ENCODE results near the gene SCNN1A.

The SCNN1A gene

GRCh38 chr12:6386038-6386437 lies 10.7 kb upstream of the SCNN1A start:
- Histone ChIP-seq H3K4me2 (ENCODE audit: low read length) (no peak overlapping the region), H3K4me1 (peaks cover 18% of the 10 kb centered on the region), H3K9me3 (ENCODE audit: control insufficient read depth, low read length) (no peaks in the 10 kb centered on the region), H3K79me2 (peaks cover 5% of the 10 kb centered on the region), H3K27me3 (ENCODE audit: control insufficient read depth, insufficient read depth, low read length) (no peaks in the 10 kb centered on the region), H3K9ac (no peak overlapping the region), H3K27ac (no peak overlapping the region), H2AFZ (no peak overlapping the region), H3K4me3 (ENCODE audit: low read depth, low read length) (no peak overlapping the region), H3K36me3 (ENCODE audit: control insufficient read depth, insufficient read depth, low read length) (no peaks in the 10 kb centered on the region)
- no peak for TF ChIP-seq CTCF (IDR thresholded peaks at IDR 0.05)

- TF ChIP-seq CTCF (IDR thresholded peaks at IDR 0.05) = no peak
- no peaks in the 10 kb centered on the region for H3K27me3 ChIP-seq (ENCODE audit: control insufficient read depth, insufficient read depth, low read length)
Measured at GRCh38 chr12:6384499-6385436, 9.4 kb upstream of the SCNN1A start.

GRCh38 chr12:6383572-6384498 lies 8.5 kb upstream of the SCNN1A start, which contains the start of gene LTBR:
LTBR (plus strand) TSS chr12:6384162; CDS start chr12:6384359, 197 bp downstream.
- peak within 1 kb of the TSS; percentile 93 for H3K27ac ChIP-seq
- peak within 1 kb of the TSS; percentile 91 for H3K4me2 ChIP-seq (ENCODE audit: low read length)
- H3K9me3 ChIP-seq (ENCODE audit: control insufficient read depth, low read length) = no peaks in the 10 kb centered on the region
- peaks cover 5% of the 10 kb centered on the region for H3K79me2 ChIP-seq
- peaks cover 18% of the 10 kb centered on the region for H3K4me1 ChIP-seq
- H2AFZ ChIP-seq = peak within 1 kb of the TSS; percentile 79
- H3K4me3 ChIP-seq (ENCODE audit: low read depth, low read length) = peak within 1 kb of the TSS; percentile 84
- H3K36me3 ChIP-seq (ENCODE audit: control insufficient read depth, insufficient read depth, low read length) = no peaks in the 10 kb centered on the region
- peak; percentile 34 for TF ChIP-seq CTCF (IDR thresholded peaks at IDR 0.05)
- peak within 1 kb of the TSS; percentile 84 for H3K9ac ChIP-seq
- no peaks in the 10 kb centered on the region for H3K27me3 ChIP-seq (ENCODE audit: control insufficient read depth, insufficient read depth, low read length)

More at GRCh38 chr12:6384499-6385436, 9.4 kb upstream of the SCNN1A start:
- Histone ChIP-seq H2AFZ (peak overlapping the region; percentile 79), H3K9me3 (ENCODE audit: control insufficient read depth, low read length) (no peaks in the 10 kb centered on the region), H3K4me1 (peaks cover 18% of the 10 kb centered on the region), H3K4me2 (ENCODE audit: low read length) (peak overlapping the region; percentile 91), H3K4me3 (ENCODE audit: low read depth, low read length) (peak overlapping the region; percentile 84), H3K27ac (peak overlapping the region; percentile 93), H3K9ac (peak overlapping the region; percentile 84), H3K79me2 (peaks cover 5% of the 10 kb centered on the region), H3K36me3 (ENCODE audit: control insufficient read depth, insufficient read depth, low read length) (no peaks in the 10 kb centered on the region)

GRCh38 chr12:6382982-6383381 lies 7.6 kb upstream of the SCNN1A start:
- Histone ChIP-seq H2AFZ (peak overlapping the region; percentile 79), H3K9me3 (ENCODE audit: control insufficient read depth, low read length) (no peaks in the 10 kb centered on the region), H3K27ac (peak overlapping the region; percentile 93), H3K4me2 (ENCODE audit: low read length) (peak overlapping the region; percentile 91), H3K4me1 (peaks cover 18% of the 10 kb centered on the region), H3K4me3 (ENCODE audit: low read depth, low read length) (peak overlapping the region; percentile 84), H3K79me2 (peaks cover 8% of the 10 kb centered on the region), H3K9ac (no peak overlapping the region), H3K36me3 (ENCODE audit: control insufficient read depth, insufficient read depth, low read length) (no peaks in the 10 kb centered on the region), H3K27me3 (ENCODE audit: control insufficient read depth, insufficient read depth, low read length) (no peaks in the 10 kb centered on the region)
- no peak for TF ChIP-seq CTCF (IDR thresholded peaks at IDR 0.05)

All from parathyroid adenoma (tissue), 2 donors.